ENCODE measurements around the gene TMEM38A.
"Not testable (repeated sequence)": the region's sequence is repeated elsewhere in the genome, so short reads cannot be mapped to it uniquely, and the experiment has no call there.

The TMEM38A gene

DNA sequence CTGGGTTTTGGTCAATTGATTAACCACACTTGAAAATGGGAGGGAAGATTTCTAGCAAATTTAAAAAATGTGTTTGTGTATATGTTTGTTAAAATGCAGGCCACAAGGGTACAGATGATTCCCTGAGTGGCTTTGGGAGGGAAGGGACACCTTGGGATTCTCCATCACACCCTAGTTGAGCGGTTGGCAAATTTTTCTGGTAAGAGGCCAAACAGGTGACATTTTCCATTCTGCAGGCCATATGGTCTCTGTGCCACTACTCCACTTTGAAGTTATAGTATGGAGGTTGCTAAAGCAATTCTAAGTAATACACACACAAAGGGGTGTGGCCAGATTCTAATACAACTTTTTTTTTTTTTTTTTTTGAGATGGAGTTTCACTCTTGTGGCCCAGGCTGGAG is 20.0 kb upstream of the TMEM38A start:
- no peak for DNase-seq

GRCh38 chr19:16641695-16642094 is 19.2 kb upstream of the TMEM38A start:
- no peak for DNase-seq

DNA sequence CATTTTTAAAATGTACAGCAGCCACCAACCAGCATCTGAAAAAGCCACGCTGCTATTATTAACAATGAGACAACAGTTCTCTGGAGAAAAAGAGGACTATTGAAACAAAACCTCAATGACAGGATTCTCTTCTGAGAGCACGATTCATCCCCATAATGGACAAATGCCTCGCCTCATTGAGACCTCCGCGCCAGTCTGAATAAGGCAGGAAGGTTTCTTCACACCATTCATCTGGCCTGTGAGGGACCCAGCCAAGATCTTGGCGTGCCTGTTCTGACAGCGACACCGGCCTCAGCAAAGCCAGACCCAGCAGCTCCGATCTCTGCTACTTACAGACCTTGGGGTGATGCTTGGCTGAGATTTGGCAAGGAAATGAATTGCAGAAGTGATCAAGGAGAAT is 15.8 kb upstream of the TMEM38A start:
- DNase-seq, result no peak

- no peak for DNase-seq
These were observed 11.2 kb upstream of the TMEM38A start for GRCh38 chr19:16649734-16650133.

- DNase-seq, result no peak
These were observed 10.1 kb upstream of the TMEM38A start for GRCh38 chr19:16650821-16651220.

- DNase-seq, result not testable (repeated sequence)
These were observed 9.3 kb upstream of the TMEM38A start for GRCh38 chr19:16651421-16652188.

- no peak for DNase-seq
These were observed 8.1 kb upstream of the TMEM38A start for GRCh38 chr19:16652854-16653253.

DNA sequence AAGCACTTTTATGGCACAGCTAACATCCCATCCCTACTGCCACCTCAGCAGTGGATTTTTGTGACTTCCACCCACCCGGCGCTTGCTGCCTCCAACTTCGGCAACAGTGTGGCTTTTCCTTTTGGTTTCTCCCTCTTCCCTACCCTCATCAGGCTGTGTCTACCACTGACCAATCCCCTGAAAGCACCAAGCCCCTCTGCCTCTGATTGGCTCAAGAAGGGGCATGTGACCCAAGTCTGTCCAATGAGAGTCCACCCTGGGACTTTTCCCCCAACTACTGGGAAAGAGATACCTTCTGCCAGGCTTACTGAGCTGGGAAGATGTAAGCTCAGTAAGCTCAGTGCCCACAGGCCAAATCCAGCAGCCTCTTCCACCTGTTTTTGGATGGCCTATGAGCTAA is 6.8 kb upstream of the TMEM38A start:
- no peak for DNase-seq

DNA sequence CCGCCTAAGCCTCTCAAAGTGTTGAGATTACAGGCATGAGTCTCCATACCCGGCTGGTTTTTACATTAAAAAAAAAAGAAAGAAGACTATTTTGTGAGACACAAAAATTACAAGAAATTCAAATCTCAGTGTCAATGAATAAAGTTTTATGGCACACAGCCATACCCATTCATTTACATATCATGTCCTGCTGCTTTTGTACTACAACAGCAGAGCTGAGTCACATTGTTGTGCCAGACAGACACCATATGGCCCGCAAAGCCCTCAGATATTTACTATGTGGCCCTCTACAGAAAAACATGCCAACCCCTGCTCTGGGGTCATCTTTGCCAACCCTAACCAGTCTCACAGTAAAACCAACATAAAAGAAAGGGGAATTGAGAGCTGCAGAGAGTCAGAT is 6.3 kb upstream of the TMEM38A start:
- DNase-seq, result peak; percentile 18

- DNase-seq, result no peak
These were observed 5.2 kb upstream of the TMEM38A start for GRCh38 chr19:16655727-16656126.

- DNase-seq, result no peak
These were observed 3.6 kb upstream of the TMEM38A start for GRCh38 chr19:16657384-16657783.

DNA sequence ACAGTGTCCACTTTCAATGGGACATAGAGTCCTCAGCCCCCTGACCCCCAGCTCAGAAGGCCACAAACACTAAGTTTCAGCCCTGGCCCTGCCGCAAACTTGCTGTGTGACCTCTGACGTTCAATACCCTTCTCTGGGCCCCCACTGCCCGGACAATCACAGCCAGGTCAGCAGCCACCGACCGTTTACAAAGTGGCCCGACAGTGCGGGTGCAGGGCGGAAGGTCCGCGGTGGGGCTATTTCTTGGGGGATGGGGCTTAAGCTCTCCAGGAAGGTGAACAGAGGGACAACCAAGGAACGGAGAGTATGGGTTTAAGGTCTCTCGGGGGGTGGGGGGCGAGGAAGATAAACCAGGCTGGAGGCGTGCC is 1.5 kb upstream of the TMEM38A start:
- DNase-seq, result no peak

- peak; percentile 95 for DNase-seq
These were observed 869 bp upstream of the TMEM38A start, which contains the start of gene SMIM7 for GRCh38 chr19:16659832-16660708. Gene SMIM7 (minus strand): TSS chr19:16660144. CDS start chr19:16660110, 34 bp downstream.

DNA sequence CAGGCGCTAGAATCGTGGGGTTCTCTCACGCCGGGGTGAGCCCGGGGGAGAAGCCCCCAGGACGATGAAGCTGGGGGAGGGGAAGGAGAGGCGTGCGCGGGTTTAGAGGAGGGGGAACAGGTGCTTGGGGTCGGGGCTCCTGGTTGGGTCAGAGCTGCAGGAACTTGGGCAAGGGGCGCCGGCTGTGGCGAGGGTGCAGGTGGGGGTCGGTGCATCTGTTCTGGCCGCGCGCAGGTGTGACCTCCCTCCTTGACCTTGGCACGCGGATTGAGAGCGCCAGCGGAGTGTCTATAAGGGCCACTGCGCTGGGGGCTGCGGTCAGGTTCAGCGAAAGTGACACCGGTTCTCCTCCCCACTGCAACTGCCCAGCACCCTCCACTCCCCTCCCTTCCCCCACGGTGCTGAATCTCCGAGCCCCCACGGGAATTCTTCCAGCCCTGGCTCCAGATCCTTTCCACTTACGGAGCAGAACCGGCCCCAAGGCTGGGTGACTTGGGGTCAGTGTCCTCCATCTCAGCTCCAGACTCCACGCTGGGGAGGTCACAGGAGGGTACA is 618 bp downstream of the TMEM38A start:
- no peak for DNase-seq

- no peak for DNase-seq
These were observed 7.2 kb downstream of the TMEM38A start for GRCh38 chr19:16668176-16668575.

- not testable (repeated sequence) for DNase-seq
These were observed 7.8 kb downstream of the TMEM38A start for GRCh38 chr19:16668702-16669101.

DNA sequence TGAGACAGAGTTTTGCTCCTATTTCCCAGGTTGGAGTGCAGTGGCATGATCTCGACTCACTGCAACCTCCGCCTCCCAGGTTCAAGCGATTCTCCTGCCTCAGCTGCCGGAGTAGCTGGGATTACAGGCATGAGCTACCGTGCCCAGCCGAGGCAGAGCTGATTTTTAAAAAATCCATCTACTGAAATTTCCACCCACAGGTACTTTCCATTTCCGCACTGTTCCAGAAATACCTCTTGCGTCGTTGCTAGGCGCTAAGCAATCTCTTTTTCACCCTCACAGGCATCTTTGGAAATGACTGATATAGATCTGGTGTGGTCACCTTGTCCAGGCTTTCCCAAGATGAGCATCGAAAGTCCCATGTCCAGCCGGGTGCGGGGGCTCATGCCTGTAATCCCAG is 9.4 kb downstream of the TMEM38A start:
- DNase-seq, result no peak

DNA sequence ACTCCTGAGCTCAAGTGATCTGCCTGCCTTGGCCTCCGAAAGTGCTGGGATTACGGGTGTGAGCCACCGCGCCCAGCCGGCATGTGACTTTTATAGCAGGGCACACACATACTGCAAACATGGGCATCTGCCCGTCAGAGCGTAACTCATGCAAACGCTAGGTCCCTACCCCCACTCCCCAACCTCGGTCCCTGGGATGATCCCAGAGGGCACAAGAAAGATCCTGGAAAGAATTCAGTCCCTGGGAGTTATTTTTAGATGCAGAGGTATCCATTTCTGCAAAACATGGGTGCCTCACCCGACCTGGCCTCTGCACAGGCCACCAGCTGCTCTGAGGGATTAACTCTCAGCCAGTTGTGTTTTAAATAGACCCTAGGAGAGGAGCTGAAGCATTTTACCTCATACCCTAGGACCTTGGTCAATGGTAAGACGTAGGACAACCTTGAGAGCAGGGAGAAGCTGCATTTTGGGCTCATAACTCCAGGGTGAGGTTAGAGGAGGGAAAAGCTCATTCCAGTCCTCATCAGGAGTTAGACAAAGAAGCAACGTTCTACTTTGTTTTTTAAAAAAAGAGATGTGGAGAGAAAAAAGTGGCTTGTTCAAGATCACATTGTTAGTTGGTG is 10.8 kb downstream of the TMEM38A start:
- DNase-seq, result no peak

DNA sequence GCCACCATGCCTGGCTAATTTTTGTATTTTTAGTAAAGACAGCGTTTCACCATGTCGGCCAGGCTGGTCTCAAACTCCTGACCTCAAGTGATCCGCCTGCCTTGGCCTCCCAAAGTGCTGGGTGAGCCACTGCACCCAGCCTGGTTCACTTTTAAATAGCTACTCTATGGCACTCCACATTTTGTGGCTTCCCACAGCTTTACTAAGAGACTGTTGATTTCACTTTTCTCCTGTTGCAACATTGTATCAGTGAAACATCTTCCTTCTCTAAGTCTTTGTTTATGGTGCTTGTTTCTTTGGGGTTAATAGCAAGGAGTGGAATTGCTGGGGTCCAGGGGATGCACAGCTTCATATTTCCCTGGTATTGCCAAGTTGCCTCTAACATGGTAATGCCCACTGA is 12.3 kb downstream of the TMEM38A start:
- no peak for DNase-seq

DNA sequence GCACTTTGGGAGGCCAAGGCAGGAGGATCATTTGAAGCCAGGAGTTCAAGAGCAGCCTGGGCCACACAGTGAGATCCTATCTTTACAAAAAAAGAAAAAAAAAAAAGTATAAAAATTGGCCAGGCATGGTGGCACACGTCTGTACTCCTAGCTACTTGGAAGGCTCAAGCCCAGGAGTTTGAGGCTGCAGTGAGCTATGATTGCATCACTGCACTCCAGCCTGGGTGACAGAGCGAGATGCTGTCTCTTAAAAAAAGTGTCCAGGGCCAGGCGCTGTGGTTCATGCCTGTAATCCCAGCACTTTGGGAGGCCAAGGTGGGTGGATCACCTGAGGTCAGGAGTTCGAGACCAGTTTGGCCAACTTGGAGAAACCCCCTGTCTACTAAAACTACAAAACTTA is 12.9 kb downstream of the TMEM38A start:
- DNase-seq, result not testable (repeated sequence)

DNA sequence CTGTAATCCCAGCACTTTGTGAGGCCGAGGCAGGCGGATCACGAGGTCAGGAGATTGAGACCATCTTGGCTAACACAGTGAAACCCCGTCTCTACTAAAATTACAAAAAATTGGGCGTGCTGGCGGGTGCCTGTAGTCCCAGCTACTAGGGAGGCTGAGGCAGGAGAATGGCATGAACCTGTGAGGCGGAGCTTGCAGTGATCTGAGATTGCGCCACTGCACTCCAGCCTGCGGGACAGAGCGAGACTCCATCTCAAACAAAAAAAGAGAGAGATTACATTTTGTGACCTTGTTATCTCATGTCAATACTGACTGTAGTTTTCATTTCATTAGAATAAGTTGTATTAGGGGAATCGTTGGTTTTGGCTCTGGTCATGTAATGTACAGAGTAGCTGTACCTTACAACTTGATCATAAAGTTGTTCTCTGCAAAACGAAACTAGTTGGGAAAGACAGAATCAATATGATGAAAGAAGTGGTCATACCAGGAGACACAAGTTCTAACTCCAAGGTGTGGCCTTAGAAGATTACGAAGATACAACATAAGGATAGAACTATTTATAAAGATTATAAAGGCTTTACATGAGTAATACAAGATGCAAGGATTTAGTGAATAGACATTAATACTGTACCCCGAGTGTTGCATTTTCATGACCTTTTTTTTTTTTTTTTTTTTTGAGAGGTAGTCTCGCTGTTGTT is 15.3 kb downstream of the TMEM38A start:
- DNase-seq, result no peak

- no peak for DNase-seq
These were observed 16.1 kb downstream of the TMEM38A start for GRCh38 chr19:16677055-16677454.

- no peak for DNase-seq
These were observed 17.6 kb downstream of the TMEM38A start for GRCh38 chr19:16678498-16678897.

Measured in NCI-H1694 (cell line).